Measurements from ENCODE around the gene AGFG1.
A peak's percentile ranks its signal among the peaks of the same experiment; 100 is the strongest.

AGFG1 gene

GRCh38 chr2:227455200-227455599 is 16.8 kb upstream of the AGFG1 start:
- H3K4me3 ChIP-seq (ENCODE audit: low read depth, low read length): no peak overlapping the region
- no peaks in the 10 kb centered on the region for H3K36me3 ChIP-seq (replicated peaks)
- no peaks in the 10 kb centered on the region for H3K27me3 ChIP-seq (replicated peaks)
- DNase-seq: no peak
- TF ChIP-seq CTCF (IDR thresholded peaks at IDR 0.05; ENCODE audit: low read depth, low read length, missing control alignments): no peak
- no peak overlapping the region for H3K27ac ChIP-seq
- in situ Hi-C loops (cut with HindIII; ENCODE audit: low pct_ligation_motif_present, low sequenced_read_pairs): no loop called here

GRCh38 chr2:227456102-227456501 is 15.9 kb upstream of the AGFG1 start:
- DNase-seq: no peak
- no peak for TF ChIP-seq CTCF (IDR thresholded peaks at IDR 0.05; ENCODE audit: low read depth, low read length, missing control alignments)
- Histone ChIP-seq H3K4me3 (ENCODE audit: low read depth, low read length) (no peak overlapping the region), H3K27ac (no peak overlapping the region), H3K36me3 (replicated peaks) (no peaks in the 10 kb centered on the region), H3K27me3 (replicated peaks) (no peaks in the 10 kb centered on the region)
- in situ Hi-C loops (cut with HindIII; ENCODE audit: low pct_ligation_motif_present, low sequenced_read_pairs): no loop called here

- no peaks in the 10 kb centered on the region for H3K27me3 ChIP-seq (replicated peaks)
- no peak overlapping the region for H3K27ac ChIP-seq
- peak; percentile 45 for DNase-seq
- H3K4me3 ChIP-seq (ENCODE audit: low read depth, low read length): no peak overlapping the region
- H3K36me3 ChIP-seq (replicated peaks): no peaks in the 10 kb centered on the region
- in situ Hi-C loops (cut with HindIII; ENCODE audit: low pct_ligation_motif_present, low sequenced_read_pairs): no loop called here
- TF ChIP-seq CTCF (IDR thresholded peaks at IDR 0.05; ENCODE audit: low read depth, low read length, missing control alignments): no peak
These were observed 15.2 kb upstream of the AGFG1 start for GRCh38 chr2:227456772-227457171.

- no peak for TF ChIP-seq CTCF (IDR thresholded peaks at IDR 0.05; ENCODE audit: low read depth, low read length, missing control alignments)
- no peak overlapping the region for H3K4me3 ChIP-seq (ENCODE audit: low read depth, low read length)
- H3K27ac ChIP-seq: no peak overlapping the region
- H3K36me3 ChIP-seq (replicated peaks): no peaks in the 10 kb centered on the region
- no peaks in the 10 kb centered on the region for H3K27me3 ChIP-seq (replicated peaks)
- peak; percentile 26 for DNase-seq
- in situ Hi-C loops (cut with HindIII; ENCODE audit: low pct_ligation_motif_present, low sequenced_read_pairs): no loop called here
These were observed 11.9 kb upstream of the AGFG1 start for GRCh38 chr2:227460070-227460485.

- in situ Hi-C loops (cut with HindIII; ENCODE audit: low pct_ligation_motif_present, low sequenced_read_pairs): no loop called here
- Histone ChIP-seq H3K27ac (no peak overlapping the region), H3K4me3 (ENCODE audit: low read depth, low read length) (no peak overlapping the region), H3K27me3 (replicated peaks) (no peaks in the 10 kb centered on the region), H3K36me3 (replicated peaks) (no peaks in the 10 kb centered on the region)
- DNase-seq: no peak
- TF ChIP-seq CTCF (IDR thresholded peaks at IDR 0.05; ENCODE audit: low read depth, low read length, missing control alignments): no peak
These were observed 11.1 kb upstream of the AGFG1 start for GRCh38 chr2:227460833-227461232.

- in situ Hi-C loops (cut with HindIII; ENCODE audit: low pct_ligation_motif_present, low sequenced_read_pairs): no loop called here
- H3K4me3 ChIP-seq (ENCODE audit: low read depth, low read length): no peak overlapping the region
- no peaks in the 10 kb centered on the region for H3K27me3 ChIP-seq (replicated peaks)
- no peaks in the 10 kb centered on the region for H3K36me3 ChIP-seq (replicated peaks)
- TF ChIP-seq CTCF (IDR thresholded peaks at IDR 0.05; ENCODE audit: low read depth, low read length, missing control alignments): no peak
- no peak overlapping the region for H3K27ac ChIP-seq
- no peak for DNase-seq
These were observed 10.0 kb upstream of the AGFG1 start for GRCh38 chr2:227461811-227462461.

All from brain microvascular endothelial cell (primary cell).